BE2C (cell line): ENCODE measurements around the gene IQSEC1.

Experiments used
- DNase-seq: peaks from one replicate; pipeline ENCODE4 v3.0.0-alpha.2; 2020
- H3K27me3 ChIP-seq: fragments of 250-450 bp; sonication (Bioruptor Pico); 2 replicates; pipeline ENCODE4 v1.5.1; 2020; ENCODE audit warnings: mild to moderate bottlenecking
- H3K36me3 ChIP-seq: fragments of 250-450 bp; sonication (Bioruptor Pico); 2 replicates; pipeline ENCODE4 v1.5.1; 2020; ENCODE audit warnings: mild to moderate bottlenecking
- H3K4me1 ChIP-seq: fragments of 250-450 bp; sonication (Bioruptor Pico); 2 replicates; pipeline ENCODE4 v1.5.1; 2020
- H3K4me3 ChIP-seq: 2 replicates; pipeline ENCODE4 v1.5.1; 2011; ENCODE audit warnings: low read depth, low read length
- H3K9me3 ChIP-seq: fragments of 250-450 bp; sonication (Bioruptor Pico); 2 replicates; pipeline ENCODE4 v1.5.1; 2020
- CTCF ChIP-seq: IDR thresholded peaks from 2 replicates; pipeline ENCODE4 v1.5.1; 2012; ENCODE audit warnings: mild to moderate bottlenecking, low read depth, low read length

Gene IQSEC1

GRCh38 chr3:13069495-13069894 lies 3.7 kb downstream of the IQSEC1 start:
- Histone ChIP-seq H3K4me3 (no peak overlapping the region), H3K4me1 (no peaks in the 10 kb centered on the region), H3K9me3 (no peaks in the 10 kb centered on the region), H3K36me3 (no peaks in the 10 kb centered on the region), H3K27me3 (peaks cover 5% of the 10 kb centered on the region; the same call in 1 of the 2 replicates)
- no peak for DNase-seq
- no peak for TF ChIP-seq CTCF

- TF ChIP-seq CTCF = no peak
- no peaks in the 10 kb centered on the region for H3K9me3 ChIP-seq
- peaks cover under 1% of the 10 kb centered on the region; the same call in 1 of the 2 replicates for H3K27me3 ChIP-seq
- no peak overlapping the region for H3K4me3 ChIP-seq
- H3K36me3 ChIP-seq = no peaks in the 10 kb centered on the region
- DNase-seq = no peak
- no peaks in the 10 kb centered on the region for H3K4me1 ChIP-seq
These were observed 4.8 kb downstream of the IQSEC1 start for GRCh38 chr3:13068269-13069010.

- no peak for TF ChIP-seq CTCF
- no peak for DNase-seq
- Histone ChIP-seq H3K36me3 (no peaks in the 10 kb centered on the region), H3K4me1 (no peaks in the 10 kb centered on the region), H3K27me3 (no peaks in the 10 kb centered on the region), H3K9me3 (no peaks in the 10 kb centered on the region), H3K4me3 (no peak overlapping the region)
These were observed 5.5 kb downstream of the IQSEC1 start for GRCh38 chr3:13067778-13068177.

DNA sequence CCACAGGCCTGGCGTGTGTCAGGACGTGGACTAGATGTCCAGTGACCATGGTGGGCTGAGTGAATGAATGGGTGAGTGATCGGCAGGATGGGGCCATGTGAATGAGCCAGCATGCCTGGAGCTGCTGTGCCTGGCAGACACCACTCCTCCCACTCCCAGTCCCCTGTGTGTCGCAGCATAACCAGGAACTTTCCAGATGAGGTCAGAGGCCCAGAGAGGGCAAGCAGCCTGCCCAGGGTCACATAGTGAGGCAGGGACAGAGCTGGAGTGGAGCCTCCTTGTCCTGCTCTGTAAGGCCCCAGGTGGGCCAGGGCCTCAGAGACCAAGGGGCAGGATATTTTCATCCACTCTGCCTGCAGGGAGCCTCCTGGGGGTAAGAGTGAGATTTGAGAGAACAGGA lies 6.4 kb downstream of the IQSEC1 start:
- H3K4me1 ChIP-seq = no peaks in the 10 kb centered on the region
- no peaks in the 10 kb centered on the region for H3K36me3 ChIP-seq
- H3K9me3 ChIP-seq = no peaks in the 10 kb centered on the region
- no peak for TF ChIP-seq CTCF
- H3K4me3 ChIP-seq = no peak overlapping the region
- H3K27me3 ChIP-seq = no peaks in the 10 kb centered on the region
- no peak for DNase-seq

DNA sequence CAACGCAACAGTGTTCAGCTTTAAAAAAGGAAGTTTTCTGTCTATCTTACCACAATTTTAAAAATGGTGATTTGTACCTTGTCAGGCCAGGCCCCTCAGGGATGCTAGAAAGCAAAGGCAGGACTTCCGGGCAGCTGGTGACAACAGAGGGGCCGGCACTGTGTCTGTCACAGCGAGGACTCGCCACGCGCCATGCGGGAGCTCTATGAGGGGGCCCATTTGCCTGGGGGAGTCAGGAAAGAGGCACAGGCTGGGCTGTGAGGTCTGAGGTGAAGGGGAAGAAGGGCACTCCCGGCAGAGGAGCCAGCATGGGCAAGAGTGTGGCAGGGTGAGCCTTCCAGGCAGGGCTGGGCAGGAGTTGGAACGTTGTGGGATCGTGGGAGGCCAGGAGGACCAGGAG lies 7.0 kb downstream of the IQSEC1 start:
- Histone ChIP-seq H3K4me3 (no peak overlapping the region), H3K27me3 (no peaks in the 10 kb centered on the region), H3K4me1 (no peaks in the 10 kb centered on the region), H3K36me3 (no peaks in the 10 kb centered on the region), H3K9me3 (no peaks in the 10 kb centered on the region)
- DNase-seq = no peak
- no peak for TF ChIP-seq CTCF

DNA sequence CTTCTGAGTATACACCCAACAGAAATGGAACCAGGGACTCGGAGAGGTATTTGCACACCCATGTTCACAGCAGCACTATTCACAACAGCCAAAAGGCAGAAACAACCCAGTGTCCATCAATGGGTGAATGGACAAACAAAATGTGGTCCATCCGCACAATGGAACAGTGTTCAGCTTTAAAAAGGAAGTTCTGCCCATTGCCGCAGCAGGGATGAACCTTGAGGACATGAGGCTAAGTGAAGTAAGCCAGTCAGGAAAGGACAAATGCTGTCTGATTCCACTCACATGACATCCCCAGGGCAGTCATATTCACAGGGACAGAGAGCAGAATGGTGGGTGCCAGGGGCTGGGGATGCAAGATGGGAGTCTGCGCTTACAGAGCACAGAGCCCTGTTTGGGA lies 7.5 kb downstream of the IQSEC1 start:
- no peaks in the 10 kb centered on the region for H3K9me3 ChIP-seq
- no peaks in the 10 kb centered on the region for H3K36me3 ChIP-seq
- no peak for DNase-seq
- TF ChIP-seq CTCF = no peak
- H3K4me3 ChIP-seq = no peak overlapping the region
- H3K27me3 ChIP-seq = no peaks in the 10 kb centered on the region
- no peaks in the 10 kb centered on the region for H3K4me1 ChIP-seq
